Stimulated activated CD4-positive, alpha-beta T cell treated with anti-CD3 and anti-CD28 coated beads, Interleukin-2, amount 100 ng/mL, for 4 hours (primary cell): Measurements from ENCODE around the gene RNF5.
"Not testable (repeated sequence)": the region's sequence is repeated elsewhere in the genome, so short reads cannot be mapped to it uniquely, and the experiment has no call there.

Source experiments
- DNase-seq: peaks from one replicate; pipeline ENCODE4 v3.0.0-alpha.2; 2020; ENCODE audit warnings: low read depth

Gene RNF5, protein sequence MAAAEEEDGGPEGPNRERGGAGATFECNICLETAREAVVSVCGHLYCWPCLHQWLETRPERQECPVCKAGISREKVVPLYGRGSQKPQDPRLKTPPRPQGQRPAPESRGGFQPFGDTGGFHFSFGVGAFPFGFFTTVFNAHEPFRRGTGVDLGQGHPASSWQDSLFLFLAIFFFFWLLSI

DNA sequence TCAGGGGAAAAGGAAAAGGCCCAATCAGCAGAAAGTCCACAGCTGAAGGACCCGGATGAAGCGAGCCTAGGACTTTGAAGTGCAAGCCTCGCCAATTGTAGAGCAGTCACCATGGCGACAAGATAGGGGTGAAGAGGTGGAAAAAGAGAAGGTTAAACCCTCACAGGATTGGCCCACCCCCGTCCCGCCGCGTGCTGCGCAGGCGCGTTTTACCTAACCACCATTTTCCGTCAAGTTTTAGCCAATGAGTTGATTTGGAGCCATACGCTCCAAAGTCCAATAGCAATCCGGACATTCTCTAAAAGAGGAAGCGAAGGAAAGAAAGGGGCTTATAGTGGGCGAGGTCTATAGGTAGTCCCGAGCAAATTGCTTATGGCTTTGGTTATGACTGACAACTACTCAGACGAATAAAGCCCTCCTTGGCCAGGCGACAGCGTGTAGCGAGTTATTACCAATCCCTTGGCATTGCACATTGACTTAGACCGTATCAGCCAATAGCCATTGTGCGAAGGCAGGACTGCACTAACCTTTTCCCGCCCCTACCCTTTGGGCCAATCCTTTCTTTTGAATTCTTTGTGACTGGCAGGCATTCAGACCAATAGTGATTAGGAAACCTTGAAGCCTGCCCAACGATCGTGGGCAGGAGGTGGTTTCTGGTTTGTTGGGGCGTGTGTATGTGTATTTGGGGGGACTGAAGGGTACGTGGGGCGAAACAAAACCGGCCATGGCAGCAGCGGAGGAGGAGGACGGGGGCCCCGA, at the start of gene RNF5:
TSS of gene RNF5 (plus strand) at position 618 of the 759 bp plus-strand sequence. CDS start at position 725, 107 bp downstream.
- DNase-seq: peak; percentile 88

DNA sequence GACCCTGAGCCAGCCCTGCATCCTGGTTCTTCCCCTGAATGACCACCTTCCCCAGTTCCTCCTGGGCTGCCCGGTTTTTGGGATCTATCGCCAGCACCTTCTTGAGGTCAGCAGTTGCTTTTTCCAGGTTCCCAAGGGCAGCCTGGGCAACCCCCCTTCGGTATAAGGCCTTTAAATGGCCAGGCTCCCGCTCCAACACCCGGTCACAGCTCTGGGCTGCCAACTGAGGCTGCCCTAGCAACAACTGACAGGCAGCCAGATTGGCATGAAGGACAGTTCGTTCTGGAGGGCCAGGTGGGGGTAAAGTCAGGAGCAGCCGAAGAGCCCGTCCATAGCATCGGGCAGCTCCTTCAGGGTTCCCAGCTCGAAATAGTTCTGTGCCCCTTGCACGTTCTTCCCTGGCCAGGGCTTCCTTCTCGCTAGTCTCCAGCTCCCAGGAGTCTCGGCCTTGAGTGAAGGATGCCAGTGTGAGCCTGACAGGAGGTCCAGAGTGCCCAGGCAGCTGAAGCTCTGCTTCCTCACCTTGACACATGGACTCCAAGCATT, 49.4 kb upstream of the RNF5 start:
- DNase-seq: no peak

DNA sequence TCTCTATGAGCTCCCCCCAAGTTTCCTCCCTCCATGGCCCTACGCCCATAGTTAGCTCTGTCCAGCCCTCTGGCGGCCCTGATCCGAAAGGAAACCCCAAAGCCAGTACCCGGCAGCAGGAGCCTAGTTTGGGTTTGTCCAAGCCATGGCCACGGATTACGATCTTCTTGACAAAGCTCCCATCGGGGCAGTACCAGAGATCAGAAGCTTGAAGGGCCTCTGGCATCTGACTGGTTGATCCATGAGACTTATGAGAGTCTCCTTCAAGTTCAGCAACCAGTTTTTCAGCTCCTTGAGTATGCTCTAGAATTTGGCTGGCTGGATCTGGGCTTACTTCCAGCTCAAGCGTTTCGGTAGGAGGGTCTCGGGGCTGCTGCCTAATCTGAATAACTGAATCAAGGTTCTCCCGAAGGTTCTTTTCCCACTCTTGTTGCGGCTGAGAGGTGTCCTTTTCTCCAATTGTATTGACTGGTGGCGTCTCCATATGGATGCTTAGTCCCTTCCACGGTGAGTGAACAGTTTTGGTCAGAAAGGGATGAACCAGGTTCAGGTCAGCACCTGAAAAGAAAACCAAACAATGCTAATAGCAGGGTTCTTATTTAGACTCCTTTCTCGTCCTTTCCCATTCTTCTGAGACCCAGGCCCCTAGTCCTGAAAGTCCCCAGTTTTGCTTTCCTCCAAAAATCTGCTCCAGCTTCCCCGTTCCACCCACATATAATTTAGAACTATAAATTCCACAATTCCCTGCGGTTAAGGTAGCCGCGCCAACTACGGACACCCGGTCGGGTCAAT, 48.7 kb upstream of the RNF5 start:
- DNase-seq: no peak

DNA sequence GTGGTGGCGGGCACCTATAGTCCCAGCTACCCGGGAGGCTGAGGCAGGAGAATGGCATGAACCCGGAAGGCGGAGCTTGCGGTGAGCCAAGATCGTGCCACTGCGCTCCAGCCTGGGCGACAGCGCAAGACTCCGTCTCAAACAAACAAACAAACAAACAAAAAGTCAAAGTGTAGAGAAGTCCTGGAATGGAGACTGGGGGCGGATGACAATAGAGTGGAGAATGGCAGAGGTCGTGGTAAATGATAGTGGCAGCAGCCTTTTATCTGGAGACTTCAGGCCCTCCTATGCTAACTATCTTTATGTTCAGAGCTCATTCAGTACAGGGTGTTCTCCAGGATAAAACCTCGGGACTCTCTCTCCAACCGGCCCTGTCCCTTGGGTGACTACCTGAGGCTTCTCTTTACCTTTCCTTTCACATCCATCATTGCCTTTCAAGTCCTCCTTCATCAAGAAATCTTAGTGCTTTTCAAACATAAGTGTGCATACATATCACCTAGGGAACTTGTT, 46.7 kb upstream of the RNF5 start:
- no peak for DNase-seq

DNA sequence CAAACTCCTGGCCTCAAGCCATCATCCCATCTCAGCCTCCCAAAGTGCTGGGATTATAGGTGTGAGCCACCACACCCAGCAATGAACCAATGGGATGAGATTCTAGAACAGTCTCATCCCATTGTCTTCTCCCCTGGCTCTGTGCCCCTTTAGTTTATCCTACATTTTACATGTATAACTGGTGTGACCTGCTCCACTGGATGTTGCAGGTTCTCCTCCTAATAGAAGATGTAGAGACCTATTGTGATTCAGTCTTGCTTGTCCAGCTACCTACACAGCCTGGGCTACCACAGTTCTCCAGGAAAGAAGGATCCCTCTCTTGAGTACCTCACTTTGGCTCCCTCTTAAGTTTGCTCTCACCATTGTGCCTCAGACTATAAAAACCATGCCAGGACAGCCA, 46.1 kb upstream of the RNF5 start:
- DNase-seq: no peak

DNA sequence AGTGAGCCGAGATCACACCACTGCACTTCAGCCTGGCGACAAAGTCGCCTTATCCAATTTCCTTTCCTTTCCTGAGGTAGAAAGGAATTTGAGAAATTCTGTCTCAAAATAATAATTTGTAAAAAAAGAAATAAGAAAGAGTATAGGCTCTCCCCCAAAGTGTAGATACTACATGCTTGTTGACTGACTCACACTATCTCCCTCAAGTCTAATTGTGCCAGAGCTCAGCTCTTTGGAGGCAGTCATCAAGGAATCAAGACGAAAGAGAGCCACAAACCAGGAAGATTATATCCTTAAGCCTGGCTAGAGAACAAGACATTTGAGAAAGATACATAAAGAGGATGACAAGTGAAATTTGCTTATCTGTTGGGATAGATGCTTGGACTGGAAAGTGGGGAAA, 44.4 kb upstream of the RNF5 start:
- no peak for DNase-seq

DNA sequence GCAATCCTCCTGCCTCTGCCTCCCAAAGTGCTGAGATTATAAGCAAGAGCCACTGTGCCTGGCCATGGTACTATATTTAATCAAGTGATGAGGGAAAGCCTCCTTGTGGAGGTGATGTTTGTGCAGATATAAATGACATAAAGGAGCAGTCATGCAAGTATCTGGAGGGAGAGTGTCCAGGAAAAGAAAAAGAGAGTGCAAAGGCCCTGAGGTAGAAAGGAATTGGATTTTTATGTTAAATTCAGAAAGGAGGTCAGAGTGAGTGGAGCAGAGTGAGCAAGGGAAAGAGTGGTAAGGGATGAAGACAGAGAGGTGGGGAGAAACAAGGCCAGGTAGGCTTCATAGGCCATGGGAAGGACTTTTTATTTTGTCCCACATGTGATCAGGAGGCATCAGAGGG, 40.8 kb upstream of the RNF5 start:
- no peak for DNase-seq

DNA sequence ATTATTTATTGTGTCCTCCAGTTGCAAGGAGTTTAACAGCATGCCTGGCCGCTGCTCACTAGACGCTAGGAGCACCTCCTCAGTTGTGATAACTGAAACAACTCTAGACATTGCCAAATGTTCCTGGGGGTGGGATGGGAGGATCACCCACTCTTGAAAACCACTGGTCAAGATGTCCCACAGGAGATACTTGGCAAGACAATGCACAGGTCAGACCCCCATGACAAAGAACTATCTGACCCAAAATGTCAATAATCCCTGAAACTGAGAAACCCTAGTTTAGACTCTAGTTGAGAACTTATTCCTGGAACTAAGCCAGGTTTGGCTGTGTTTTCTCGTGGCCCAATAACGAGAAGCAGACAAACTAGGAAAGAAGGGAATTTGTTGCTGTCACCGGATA, 38.6 kb upstream of the RNF5 start:
- no peak for DNase-seq

DNA sequence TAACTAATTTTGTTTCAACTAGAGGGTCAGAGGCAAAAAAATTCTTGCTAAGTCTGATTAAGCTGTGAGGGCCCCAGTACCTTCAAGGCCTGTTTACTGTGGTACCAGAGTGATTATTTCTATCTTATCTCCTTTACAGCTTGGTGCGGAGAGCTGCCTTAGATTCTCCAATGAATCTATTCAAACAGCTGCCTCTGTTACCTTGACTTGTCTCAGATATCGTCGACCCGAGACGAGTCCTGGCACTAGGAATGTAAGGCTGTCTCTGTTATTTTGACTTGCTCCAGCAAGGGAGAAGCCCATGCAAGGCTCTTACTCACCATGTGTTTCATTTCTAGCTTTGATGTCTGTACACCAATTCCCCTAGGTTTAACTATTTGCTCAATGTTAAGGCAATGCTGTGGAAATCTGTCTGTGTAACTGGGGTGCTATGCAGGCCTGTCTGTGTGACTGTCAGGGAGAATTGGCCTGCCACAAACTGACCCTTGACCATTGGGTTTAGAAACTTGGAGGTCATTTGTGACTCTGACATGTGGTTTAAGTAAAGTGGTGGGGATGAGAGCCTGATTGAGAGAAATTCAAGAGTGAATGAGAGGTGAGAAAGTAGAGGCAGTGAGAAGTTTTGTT, 37.7 kb upstream of the RNF5 start:
- DNase-seq: no peak

DNA sequence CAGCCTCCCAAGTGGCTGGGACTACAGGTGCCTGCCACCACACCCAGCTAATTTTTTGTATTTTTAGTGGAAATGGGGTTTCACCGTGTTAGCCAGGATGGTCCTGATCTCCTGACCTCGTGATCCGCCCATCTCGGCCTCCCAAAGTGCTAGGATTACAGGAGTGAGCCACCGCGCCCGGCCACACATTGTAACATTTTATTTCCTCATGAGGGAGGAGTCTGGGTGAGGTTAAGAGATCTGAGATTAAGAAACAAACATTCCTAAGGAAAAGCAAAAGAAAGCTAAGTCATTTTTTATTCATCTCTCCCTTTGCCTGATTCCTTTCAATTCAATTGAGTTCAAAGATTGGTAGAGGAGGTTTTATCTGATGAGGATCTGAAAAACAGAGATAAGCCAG, 34.0 kb upstream of the RNF5 start:
- DNase-seq: not testable (repeated sequence)

DNA sequence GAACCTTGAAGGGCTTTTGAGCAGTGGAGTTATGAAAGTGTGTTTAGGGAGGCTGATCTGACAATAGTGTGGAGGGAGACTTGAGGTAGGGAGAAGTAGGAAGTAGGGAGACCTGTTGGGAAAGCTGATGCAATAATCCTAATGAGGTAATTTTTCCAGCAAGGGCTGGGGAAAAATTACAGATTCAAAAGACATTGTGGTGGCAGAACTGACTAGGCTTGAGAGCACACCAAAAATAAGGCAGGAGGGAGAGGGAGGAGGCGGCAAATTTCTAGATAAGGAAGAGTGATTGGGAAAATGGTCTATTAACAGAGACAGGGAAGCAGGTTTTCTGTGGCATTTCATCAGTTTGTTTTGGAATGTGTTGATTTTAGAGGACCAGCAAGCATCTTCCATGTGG, 31.9 kb upstream of the RNF5 start:
- DNase-seq: no peak

DNA sequence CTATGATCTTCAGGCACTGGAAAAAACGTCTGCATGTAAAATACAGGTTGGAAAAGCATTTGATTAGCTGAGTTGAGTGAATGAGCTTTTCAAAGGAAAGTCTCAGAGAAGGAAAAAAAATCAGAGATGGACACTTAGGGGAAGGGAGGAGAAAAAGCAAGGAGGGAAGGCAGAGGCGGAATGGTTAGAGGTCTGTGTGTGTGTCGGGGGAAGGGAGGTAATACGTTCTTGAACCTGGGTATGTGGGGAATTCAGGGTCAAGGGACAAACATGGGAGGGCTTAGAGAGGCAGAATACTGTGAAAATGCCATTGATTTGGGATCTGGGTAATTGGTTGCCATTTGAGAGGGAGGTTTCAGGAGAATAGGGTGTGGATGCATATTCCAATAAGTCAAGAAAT, 31.5 kb upstream of the RNF5 start:
- DNase-seq: no peak

DNA sequence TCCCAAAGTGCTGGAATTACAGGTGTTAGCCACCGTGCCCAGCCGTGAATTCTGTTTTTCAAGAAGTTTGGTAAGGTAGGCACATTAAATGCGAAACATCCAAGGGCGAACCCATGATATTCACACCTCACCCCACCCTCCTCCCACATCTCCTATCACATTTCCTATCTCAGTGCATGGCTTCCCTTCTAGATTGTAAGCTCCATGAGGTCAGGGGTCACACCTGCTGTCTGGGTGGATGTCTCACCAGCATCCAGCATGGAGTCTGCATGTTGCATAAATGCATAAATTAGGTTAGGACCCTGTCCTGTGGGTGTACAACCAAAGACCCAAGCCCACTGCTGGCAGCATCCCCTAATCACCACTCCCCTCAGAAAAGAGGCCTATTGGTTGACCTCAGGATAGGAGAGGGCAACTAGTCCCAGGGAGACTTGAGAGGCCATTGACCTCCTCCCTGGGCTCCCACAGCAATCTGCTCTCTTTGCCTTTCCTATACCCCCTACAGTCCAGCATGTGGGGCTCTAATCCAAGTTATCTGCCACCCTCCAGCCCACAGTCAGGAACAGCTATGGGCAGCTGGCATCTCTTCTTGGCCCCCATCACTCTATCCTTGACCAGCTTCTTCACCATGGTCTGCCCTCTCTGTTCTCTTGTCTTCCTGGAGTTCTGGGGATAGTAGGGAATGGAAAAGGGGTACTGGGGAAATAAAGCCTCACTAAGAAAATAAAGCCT, 30.6 kb upstream of the RNF5 start:
- DNase-seq: no peak

DNA sequence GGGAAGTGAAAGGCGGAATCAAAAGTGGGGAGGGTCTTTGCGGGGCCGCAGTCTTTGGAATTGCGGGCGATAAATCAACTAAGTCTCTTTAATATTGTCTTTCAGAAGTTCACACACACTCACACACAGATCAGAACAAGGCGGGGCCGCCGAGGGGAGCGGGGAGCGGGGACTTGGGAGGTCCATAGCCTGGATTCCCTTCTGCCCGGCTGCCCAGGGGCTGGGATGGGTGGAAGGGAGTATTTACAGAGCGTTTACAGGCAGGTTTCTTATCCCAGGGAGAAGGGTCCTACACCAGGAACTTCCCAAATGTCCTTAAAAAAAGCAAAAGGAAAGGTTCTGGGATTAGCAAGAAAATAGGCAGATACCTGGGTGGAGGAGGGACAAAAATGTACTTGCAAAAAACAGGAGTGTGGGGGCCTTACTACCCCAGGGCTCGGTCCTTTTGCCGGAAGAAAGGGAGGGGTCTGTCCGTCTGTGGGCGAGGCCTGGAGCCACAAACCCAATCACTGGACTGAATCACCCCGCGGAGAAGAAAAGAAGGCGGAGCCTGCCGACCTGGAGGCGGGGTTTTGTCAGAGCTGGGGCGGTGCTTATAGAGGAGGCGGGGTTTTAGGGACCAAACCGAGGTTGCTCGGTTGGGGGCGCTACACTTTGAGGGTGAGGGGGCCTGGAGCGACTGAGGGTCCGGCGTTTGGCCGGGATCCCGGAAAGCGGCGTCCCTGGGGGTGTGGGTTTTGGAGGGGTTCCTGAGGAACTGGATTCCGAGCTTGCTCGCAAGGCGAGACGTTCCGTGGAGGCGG, 29.7 kb upstream of the RNF5 start:
- DNase-seq: peak; percentile 55

DNA sequence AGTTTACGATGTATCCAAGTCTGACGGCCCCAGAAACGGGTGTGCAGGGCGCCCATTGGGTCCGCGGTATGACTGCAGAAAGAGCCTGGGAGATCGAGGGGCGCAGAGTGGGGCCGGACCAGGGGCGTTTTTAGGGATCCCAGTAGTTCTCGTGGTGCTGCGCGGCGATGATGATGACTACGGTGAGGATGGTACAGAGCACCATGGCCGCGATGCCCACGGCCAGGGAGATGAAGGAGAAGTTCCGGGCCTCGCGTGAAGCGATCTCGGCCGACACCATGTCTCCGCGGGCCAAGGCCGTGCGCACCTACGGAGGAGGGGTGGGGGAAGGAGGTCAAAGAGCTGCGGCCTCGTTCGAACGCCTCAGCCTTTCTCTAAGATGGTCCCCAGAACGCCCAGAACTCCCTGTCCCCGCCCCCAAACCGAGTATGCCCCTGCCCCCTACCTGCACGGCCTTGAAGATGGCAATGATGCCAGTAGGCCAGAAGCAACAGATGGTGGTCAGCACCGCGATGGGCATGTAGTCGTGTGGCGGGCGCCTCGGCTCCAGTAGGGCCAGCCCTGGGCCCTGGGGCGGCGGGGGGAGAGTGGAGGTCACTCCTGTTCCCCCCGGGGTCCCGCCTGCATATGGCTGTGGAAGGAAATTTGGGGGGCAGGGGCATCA, 29.0 kb upstream of the RNF5 start:
- no peak for DNase-seq

DNA sequence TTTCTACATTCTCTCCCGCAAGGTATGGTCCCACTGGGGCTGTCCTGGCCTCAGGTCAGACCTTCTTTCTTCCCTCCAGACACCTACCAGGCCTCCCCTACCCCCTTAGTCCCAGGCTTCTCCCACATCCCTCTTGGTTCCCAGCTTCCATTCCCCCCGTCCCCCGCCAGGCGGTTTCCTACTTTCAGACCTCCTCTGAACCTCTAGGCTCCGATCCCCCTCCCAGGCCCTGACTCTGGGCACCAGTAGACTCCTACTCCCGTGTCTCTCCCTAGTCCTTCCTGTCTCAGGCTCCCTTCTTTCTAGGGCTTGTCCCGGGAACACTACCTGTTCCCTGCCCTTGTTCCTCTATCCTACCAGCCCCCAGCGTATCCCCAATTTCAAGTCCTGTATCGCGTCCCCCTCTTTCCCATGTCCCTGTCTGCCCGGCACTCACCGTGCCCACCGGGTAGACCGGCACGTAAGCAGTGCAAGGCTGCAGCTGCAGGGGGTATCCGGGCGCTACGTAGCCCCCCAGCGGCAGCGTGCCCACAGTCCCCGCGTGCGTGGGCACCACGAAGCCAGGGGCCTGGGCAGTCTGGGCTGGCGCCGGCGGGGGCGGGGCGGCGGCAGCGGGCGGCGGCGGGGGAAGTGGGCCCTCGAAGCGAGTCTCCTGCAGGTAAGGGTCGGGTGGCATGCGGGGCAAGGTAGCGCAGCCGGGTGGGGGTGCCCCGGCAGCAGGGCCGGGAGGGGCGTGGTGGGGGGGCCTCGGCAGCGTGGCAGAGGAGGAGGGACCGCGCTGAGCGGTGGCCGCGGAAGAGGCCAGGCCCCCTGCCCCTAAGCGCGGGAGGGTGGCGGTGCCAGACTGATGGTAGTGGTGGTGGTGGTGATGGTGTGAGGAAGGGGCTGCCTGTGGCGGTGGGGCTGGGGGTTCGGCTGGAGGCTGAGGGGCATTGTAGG, 28.0 kb upstream of the RNF5 start:
- no peak for DNase-seq

DNA sequence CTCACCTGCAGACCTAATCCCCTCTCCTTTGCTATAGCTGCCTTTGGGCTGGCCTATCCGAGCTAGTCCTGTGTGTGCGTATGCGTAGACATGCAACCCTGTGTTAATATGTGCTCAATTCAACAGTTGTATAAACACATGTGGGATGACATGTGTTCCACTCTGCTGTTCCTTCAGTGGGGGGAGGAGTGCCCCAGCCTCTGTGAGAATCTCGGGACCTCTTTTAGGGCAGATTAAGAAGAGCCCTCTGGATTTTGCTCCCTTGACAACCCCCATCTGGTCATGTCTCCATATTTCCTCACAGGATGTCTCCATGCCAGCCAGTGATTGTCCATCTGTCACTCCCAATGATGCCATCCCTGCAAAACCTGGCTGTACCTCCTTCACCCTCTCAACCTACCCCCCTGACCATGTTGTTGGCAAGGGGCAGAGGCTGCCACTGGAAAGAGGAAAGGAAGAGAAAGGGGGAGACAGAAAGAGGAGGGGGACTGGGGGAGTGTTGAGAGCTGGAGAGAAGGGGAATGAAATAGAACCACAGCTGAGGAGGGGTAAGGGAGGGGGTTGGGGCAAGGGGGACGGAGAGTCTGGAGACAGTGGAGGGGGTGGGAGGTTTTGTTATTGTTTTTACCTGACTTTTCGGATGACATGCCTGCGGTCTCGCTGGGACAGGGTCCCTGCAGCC, 26.9 kb upstream of the RNF5 start:
- no peak for DNase-seq
